HepG2 (cell line): Measurements from ENCODE around the gene RHOV. TPM values are rescaled to one million over a fixed set of nuclear protein-coding genes. Genes with fewer than 3 reads are reported as not detected.

ENCODE experiments used
- FOXM1 ChIP-seq: sonication (generic); formaldehyde crosslinking; IDR thresholded peaks from 2 replicates; pipeline ENCODE4 v1.5.0; 2020; ENCODE audit warnings: missing genetic modification reagents
- KDM3A ChIP-seq: IDR thresholded peaks from 2 replicates; pipeline ENCODE4 v1.6.1; 2018; ENCODE audit warnings: low read depth, missing compliant biosample characterization
- MED1 ChIP-seq: sonication (generic); formaldehyde crosslinking; IDR thresholded peaks from 2 replicates; pipeline ENCODE4 v1.4.0; 2020; ENCODE audit warnings: missing genetic modification reagents
- SMAD1 ChIP-seq: sonication (generic); formaldehyde crosslinking; IDR thresholded peaks from 2 replicates; pipeline ENCODE4 v1.4.0; 2020; ENCODE audit warnings: missing genetic modification reagents, low read depth, mild to moderate bottlenecking, borderline replicate concordance
- ZMYM4 ChIP-seq: sonication (generic); formaldehyde crosslinking; IDR thresholded peaks from 2 replicates; pipeline ENCODE4 v1.8.1; 2023; ENCODE audit warnings: mild to moderate bottlenecking, missing genetic modification reagents
- polyA plus RNA-seq, 8 experiments: library from polyadenylated mRNA; depleted of rRNA in 3 of 8; stranded (reverse) in 7 of 8; unstranded in 1 of 8; fragments of >200 nt; fragmentation: Illumina TruSeq in 4 of 8; extraction: Trizol in 4 of 8; gene quantifications; 2 replicates each; pipeline versions ENCODE4 v1.2.1 to v1.2.3, GENCODE V29; 2011 to 2016; ENCODE audit warnings: low read depth in 4 of 8, missing spikeins in 1 of 8, mixed read lengths in 1 of 8; ENCODE audit not compliant: insufficient read depth in 1 of 8
- total RNA-seq, 5 experiments: library from RNA; depleted of rRNA; stranded (reverse); fragments of >200 nt; fragmentation: Illumina TruSeq; extraction: Trizol; gene quantifications; 2 replicates each; pipeline ENCODE4 v1.2.3, GENCODE V29; 2016; ENCODE audit warnings: low read depth in 1 of 5
- TF ChIP-seq, protein P1 (sequence below): sonication (generic); formaldehyde crosslinking; IDR thresholded peaks from 2 replicates; pipeline ENCODE4 v1.4.0; 2020; ENCODE audit warnings: missing genetic modification reagents
- TF ChIP-seq, protein P2 (sequence below), 2 experiments: fragments of 450-650 bp in 1 of 2; sonication (generic) in 1 of 2; formaldehyde crosslinking in 1 of 2; IDR thresholded peaks; 2 replicates each; pipeline versions ENCODE4 v1.6.1 to v1.8.0; 2016 to 2022; ENCODE audit warnings: antibody characterized with exemption in 1 of 2, mild to moderate bottlenecking in 1 of 2, missing genetic modification reagents in 1 of 2
- TF ChIP-seq, protein P3 (sequence below): sonication (generic); formaldehyde crosslinking; IDR thresholded peaks from 2 replicates; pipeline ENCODE4 v1.4.0; 2020; ENCODE audit warnings: mild to moderate bottlenecking, missing genetic modification reagents

The RHOV gene
- total and polyA plus RNA-seq, 2 of the 13 experiments (the other 11 are each of a cell fraction or from before 2014, with no cell fraction given) = 0.17 to 0.18 TPM

- TF ChIP-seq, protein P1, sequence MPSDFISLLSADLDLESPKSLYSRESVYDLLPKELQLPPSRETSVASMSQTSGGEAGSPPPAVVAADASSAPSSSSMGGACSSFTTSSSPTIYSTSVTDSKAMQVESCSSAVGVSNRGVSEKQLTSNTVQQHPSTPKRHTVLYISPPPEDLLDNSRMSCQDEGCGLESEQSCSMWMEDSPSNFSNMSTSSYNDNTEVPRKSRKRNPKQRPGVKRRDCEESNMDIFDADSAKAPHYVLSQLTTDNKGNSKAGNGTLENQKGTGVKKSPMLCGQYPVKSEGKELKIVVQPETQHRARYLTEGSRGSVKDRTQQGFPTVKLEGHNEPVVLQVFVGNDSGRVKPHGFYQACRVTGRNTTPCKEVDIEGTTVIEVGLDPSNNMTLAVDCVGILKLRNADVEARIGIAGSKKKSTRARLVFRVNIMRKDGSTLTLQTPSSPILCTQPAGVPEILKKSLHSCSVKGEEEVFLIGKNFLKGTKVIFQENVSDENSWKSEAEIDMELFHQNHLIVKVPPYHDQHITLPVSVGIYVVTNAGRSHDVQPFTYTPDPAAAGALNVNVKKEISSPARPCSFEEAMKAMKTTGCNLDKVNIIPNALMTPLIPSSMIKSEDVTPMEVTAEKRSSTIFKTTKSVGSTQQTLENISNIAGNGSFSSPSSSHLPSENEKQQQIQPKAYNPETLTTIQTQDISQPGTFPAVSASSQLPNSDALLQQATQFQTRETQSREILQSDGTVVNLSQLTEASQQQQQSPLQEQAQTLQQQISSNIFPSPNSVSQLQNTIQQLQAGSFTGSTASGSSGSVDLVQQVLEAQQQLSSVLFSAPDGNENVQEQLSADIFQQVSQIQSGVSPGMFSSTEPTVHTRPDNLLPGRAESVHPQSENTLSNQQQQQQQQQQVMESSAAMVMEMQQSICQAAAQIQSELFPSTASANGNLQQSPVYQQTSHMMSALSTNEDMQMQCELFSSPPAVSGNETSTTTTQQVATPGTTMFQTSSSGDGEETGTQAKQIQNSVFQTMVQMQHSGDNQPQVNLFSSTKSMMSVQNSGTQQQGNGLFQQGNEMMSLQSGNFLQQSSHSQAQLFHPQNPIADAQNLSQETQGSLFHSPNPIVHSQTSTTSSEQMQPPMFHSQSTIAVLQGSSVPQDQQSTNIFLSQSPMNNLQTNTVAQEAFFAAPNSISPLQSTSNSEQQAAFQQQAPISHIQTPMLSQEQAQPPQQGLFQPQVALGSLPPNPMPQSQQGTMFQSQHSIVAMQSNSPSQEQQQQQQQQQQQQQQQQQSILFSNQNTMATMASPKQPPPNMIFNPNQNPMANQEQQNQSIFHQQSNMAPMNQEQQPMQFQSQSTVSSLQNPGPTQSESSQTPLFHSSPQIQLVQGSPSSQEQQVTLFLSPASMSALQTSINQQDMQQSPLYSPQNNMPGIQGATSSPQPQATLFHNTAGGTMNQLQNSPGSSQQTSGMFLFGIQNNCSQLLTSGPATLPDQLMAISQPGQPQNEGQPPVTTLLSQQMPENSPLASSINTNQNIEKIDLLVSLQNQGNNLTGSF = no peak
- TF ChIP-seq, protein P2, sequence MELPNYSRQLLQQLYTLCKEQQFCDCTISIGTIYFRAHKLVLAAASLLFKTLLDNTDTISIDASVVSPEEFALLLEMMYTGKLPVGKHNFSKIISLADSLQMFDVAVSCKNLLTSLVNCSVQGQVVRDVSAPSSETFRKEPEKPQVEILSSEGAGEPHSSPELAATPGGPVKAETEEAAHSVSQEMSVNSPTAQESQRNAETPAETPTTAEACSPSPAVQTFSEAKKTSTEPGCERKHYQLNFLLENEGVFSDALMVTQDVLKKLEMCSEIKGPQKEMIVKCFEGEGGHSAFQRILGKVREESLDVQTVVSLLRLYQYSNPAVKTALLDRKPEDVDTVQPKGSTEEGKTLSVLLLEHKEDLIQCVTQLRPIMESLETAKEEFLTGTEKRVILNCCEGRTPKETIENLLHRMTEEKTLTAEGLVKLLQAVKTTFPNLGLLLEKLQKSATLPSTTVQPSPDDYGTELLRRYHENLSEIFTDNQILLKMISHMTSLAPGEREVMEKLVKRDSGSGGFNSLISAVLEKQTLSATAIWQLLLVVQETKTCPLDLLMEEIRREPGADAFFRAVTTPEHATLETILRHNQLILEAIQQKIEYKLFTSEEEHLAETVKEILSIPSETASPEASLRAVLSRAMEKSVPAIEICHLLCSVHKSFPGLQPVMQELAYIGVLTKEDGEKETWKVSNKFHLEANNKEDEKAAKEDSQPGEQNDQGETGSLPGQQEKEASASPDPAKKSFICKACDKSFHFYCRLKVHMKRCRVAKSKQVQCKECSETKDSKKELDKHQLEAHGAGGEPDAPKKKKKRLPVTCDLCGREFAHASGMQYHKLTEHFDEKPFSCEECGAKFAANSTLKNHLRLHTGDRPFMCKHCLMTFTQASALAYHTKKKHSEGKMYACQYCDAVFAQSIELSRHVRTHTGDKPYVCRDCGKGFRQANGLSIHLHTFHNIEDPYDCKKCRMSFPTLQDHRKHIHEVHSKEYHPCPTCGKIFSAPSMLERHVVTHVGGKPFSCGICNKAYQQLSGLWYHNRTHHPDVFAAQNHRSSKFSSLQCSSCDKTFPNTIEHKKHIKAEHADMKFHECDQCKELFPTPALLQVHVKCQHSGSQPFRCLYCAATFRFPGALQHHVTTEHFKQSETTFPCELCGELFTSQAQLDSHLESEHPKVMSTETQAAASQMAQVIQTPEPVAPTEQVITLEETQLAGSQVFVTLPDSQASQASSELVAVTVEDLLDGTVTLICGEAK (IDR thresholded peaks at IDR 0.05) = no peak
- TF ChIP-seq, protein P2 (CRISPR knock-in tag; IDR thresholded peaks at IDR 0.05) = no peak
- no peak for TF ChIP-seq SMAD1
- TF ChIP-seq MED1 (CRISPR knock-in tag) = 0 out of 2 replicates have a peak, but pooled peaks have one; percentile 22
- TF ChIP-seq ZMYM4 (CRISPR knock-in tag) = no peak
- no peak for TF ChIP-seq FOXM1
- TF ChIP-seq, protein P3, sequence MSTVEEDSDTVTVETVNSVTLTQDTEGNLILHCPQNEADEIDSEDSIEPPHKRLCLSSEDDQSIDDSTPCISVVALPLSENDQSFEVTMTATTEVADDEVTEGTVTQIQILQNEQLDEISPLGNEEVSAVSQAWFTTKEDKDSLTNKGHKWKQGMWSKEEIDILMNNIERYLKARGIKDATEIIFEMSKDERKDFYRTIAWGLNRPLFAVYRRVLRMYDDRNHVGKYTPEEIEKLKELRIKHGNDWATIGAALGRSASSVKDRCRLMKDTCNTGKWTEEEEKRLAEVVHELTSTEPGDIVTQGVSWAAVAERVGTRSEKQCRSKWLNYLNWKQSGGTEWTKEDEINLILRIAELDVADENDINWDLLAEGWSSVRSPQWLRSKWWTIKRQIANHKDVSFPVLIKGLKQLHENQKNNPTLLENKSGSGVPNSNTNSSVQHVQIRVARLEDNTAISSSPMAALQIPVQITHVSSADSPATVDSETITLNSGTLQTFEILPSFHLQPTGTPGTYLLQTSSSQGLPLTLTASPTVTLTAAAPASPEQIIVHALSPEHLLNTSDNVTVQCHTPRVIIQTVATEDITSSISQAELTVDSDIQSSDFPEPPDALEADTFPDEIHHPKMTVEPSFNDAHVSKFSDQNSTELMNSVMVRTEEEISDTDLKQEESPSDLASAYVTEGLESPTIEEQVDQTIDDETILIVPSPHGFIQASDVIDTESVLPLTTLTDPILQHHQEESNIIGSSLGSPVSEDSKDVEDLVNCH = no peak
- no peak; the same call in 1 of the 2 replicates for TF ChIP-seq KDM3A
Measured at GRCh38 chr15:40857601-40858341, 16.3 kb downstream of the RHOV start (continued).
